HG03095 (cell line): ENCODE results near the gene DENND5B.
"Not testable (repeated sequence)": the region's sequence is repeated elsewhere in the genome, so short reads cannot be mapped to it uniquely, and the experiment has no call there.

Experiments used
- ATAC-seq: cut with Tn5 transposase; IDR thresholded peaks from one replicate; pipeline ENCODE4 v1.9.1; 2021; ENCODE audit warnings: moderate library complexity; ENCODE audit not compliant: unreplicated experiment

The DENND5B gene

GRCh38 chr12:31590642-31591379, at the start of gene DENND5B:
Gene DENND5B, minus strand, starts transcription at chr12:31591136. Its CDS starts 304 bp downstream, at chr12:31590832.
- ATAC-seq: peak; percentile 45

- ATAC-seq: no peak
These were observed 43.7 kb upstream of the DENND5B start for GRCh38 chr12:31634620-31635019.

- no peak for ATAC-seq
These were observed 42.5 kb upstream of the DENND5B start for GRCh38 chr12:31633464-31633863.

GRCh38 chr12:31631809-31632208, 40.9 kb upstream of the DENND5B start:
- ATAC-seq: no peak

GRCh38 chr12:31631023-31631724, 40.2 kb upstream of the DENND5B start:
- ATAC-seq: no peak

- ATAC-seq: no peak
These were observed 39.1 kb upstream of the DENND5B start for GRCh38 chr12:31629756-31630732.

- ATAC-seq: no peak
These were observed 36.6 kb upstream of the DENND5B start for GRCh38 chr12:31627456-31628054.

GRCh38 chr12:31626270-31626995, 35.5 kb upstream of the DENND5B start:
- ATAC-seq: no peak

- ATAC-seq: no peak
These were observed 31.1 kb upstream of the DENND5B start for GRCh38 chr12:31622038-31622437.

GRCh38 chr12:31620311-31620710, 29.4 kb upstream of the DENND5B start:
- no peak for ATAC-seq

GRCh38 chr12:31618228-31619025, 27.5 kb upstream of the DENND5B start:
- ATAC-seq: no peak

GRCh38 chr12:31612819-31613218, 21.9 kb upstream of the DENND5B start:
- no peak for ATAC-seq

GRCh38 chr12:31608299-31608698, 17.4 kb upstream of the DENND5B start:
- not testable (repeated sequence) for ATAC-seq

GRCh38 chr12:31605531-31605930, 14.6 kb upstream of the DENND5B start:
- ATAC-seq: no peak

GRCh38 chr12:31603546-31604009, 12.6 kb upstream of the DENND5B start:
- ATAC-seq: peak; percentile 95

GRCh38 chr12:31600750-31601149, 9.8 kb upstream of the DENND5B start:
- no peak for ATAC-seq

- ATAC-seq: no peak
These were observed 9.3 kb upstream of the DENND5B start for GRCh38 chr12:31600252-31600651.

GRCh38 chr12:31599053-31599452, 8.1 kb upstream of the DENND5B start:
- no peak for ATAC-seq

GRCh38 chr12:31597066-31597465, 6.1 kb upstream of the DENND5B start:
- ATAC-seq: no peak
